Thymus (tissue), 11 donors: ENCODE data around the gene BLMH. TPM values are rescaled to one million over a fixed set of nuclear protein-coding genes. Genes with fewer than 3 reads are reported as not detected.

ENCODE experiments used
- DNase-seq, 9 donors: peaks; one replicate each; pipeline ENCODE4 v3.0.0-alpha.2; 2013; ENCODE audit warnings: low spot score in 9 of 9, low read depth in 6 of 9, missing footprints in 1 of 9
- H3K27ac ChIP-seq, 2 donors: one replicate each; pipeline ENCODE4 v1.5.1; 2013; ENCODE audit warnings: control low read depth in 1 of 2, low read depth in 1 of 2, low read length in 1 of 2, mild to moderate bottlenecking in 1 of 2, moderate library complexity in 1 of 2
- H3K27me3 ChIP-seq, 2 donors: one replicate each; pipeline ENCODE4 v1.5.1; 2013; ENCODE audit warnings: low read length in 1 of 2; ENCODE audit not compliant: control insufficient read depth in 2 of 2, insufficient read depth in 1 of 2
- H3K36me3 ChIP-seq, 2 donors: one replicate each; pipeline ENCODE4 v1.5.1; 2013; ENCODE audit warnings: low read length in 1 of 2, mild to moderate bottlenecking in 1 of 2, moderate library complexity in 1 of 2; ENCODE audit not compliant: control insufficient read depth in 2 of 2, insufficient read depth in 2 of 2
- H3K4me1 ChIP-seq, 2 donors: one replicate each; pipeline ENCODE4 v1.5.1; 2013; ENCODE audit warnings: low read length in 2 of 2; ENCODE audit not compliant: control insufficient read depth in 2 of 2, insufficient read depth in 2 of 2
- H3K4me3 ChIP-seq, 2 donors: one replicate each; pipeline ENCODE4 v1.5.1; 2013; ENCODE audit warnings: low read length in 2 of 2, control low read depth in 1 of 2, mild to moderate bottlenecking in 1 of 2
- H3K9me3 ChIP-seq, 2 donors: one replicate each; pipeline ENCODE4 v1.5.1; 2013; ENCODE audit warnings: low read length in 1 of 2, mild to moderate bottlenecking in 1 of 2; ENCODE audit not compliant: control insufficient read depth in 2 of 2, insufficient read depth in 1 of 2
- WGBS: extraction: QIAGEN DNeasy Blood & Tissue Kit; methylation state at CpG from one replicate; pipeline ENCODE4 v1.1.7; 2013; 5-methylcytosine and 5-hydroxymethylcytosine counted together
- polyA plus RNA-seq: library from polyadenylated mRNA; stranded (reverse); fragments of 200-250 nt; gene quantifications from one replicate; pipeline ENCODE4 v1.2.3, GENCODE V29; 2013
- total RNA-seq: library from RNA; stranded (reverse); fragments of 120-200 nt; gene quantifications from one replicate; pipeline ENCODE4 v1.2.4, GENCODE V29; 2013
- donor health status: healthy.

BLMH gene
- total and polyA plus RNA-seq, 2 donors: 33.3 to 37.6 TPM

- 94% methylated on average over 6 of the region's 6 CpGs for WGBS
- H3K4me1 ChIP-seq: no peaks in the 10 kb centered on the region
- no peak overlapping the region for H3K4me3 ChIP-seq
- H3K36me3 ChIP-seq: peaks cover 31 to 68% of the 10 kb centered on the region in 2 donors
- no peak for DNase-seq
- no peaks in the 10 kb centered on the region for H3K9me3 ChIP-seq
- no peak overlapping the region for H3K27ac ChIP-seq
- H3K27me3 ChIP-seq: no peaks in the 10 kb centered on the region
These were observed 18.4 kb downstream of the BLMH start for GRCh38 chr17:30273373-30273772.

GRCh38 chr17:30271102-30271501, 20.6 kb downstream of the BLMH start:
- no peaks in the 10 kb centered on the region for H3K9me3 ChIP-seq
- no peaks in the 10 kb centered on the region for H3K4me1 ChIP-seq
- H3K36me3 ChIP-seq: peaks cover 38 to 73% of the 10 kb centered on the region in 2 donors
- no peak for DNase-seq
- 99% methylated on average over 6 of the region's 6 CpGs for WGBS
- no peak overlapping the region for H3K4me3 ChIP-seq
- H3K27me3 ChIP-seq: no peaks in the 10 kb centered on the region
- H3K27ac ChIP-seq: no peak overlapping the region

- Histone ChIP-seq H3K36me3 (peaks cover 36 to 69% of the 10 kb centered on the region in 2 donors), H3K4me1 (no peaks in the 10 kb centered on the region), H3K27ac (no peak overlapping the region), H3K4me3 (no peak overlapping the region), H3K9me3 (no peaks in the 10 kb centered on the region), H3K27me3 (no peaks in the 10 kb centered on the region)
- 97% methylated on average over 2 of the region's 2 CpGs for WGBS
- no peak for DNase-seq
These were observed 24.1 kb downstream of the BLMH start for GRCh38 chr17:30267625-30268024.

- H3K27me3 ChIP-seq: no peaks in the 10 kb centered on the region
These were observed 28.0 kb downstream of the BLMH start for GRCh38 chr17:30263552-30264333.

GRCh38 chr17:30256756-30257506, 34.8 kb downstream of the BLMH start:
- H3K27me3 ChIP-seq: no peaks in the 10 kb centered on the region
- no peaks in the 10 kb centered on the region for H3K9me3 ChIP-seq
- no peaks in the 10 kb centered on the region for H3K4me1 ChIP-seq
- no peak overlapping the region for H3K27ac ChIP-seq
- DNase-seq: no peak
- H3K4me3 ChIP-seq: no peak overlapping the region
- WGBS: 94% methylated on average over 5 of the region's 5 CpGs
- H3K36me3 ChIP-seq: peaks cover 30 to 63% of the 10 kb centered on the region in 2 donors

More at GRCh38 chr17:30263552-30264333, 28.0 kb downstream of the BLMH start:
- H3K9me3 ChIP-seq: no peaks in the 10 kb centered on the region
- 81% methylated on average over 2 of the region's 2 CpGs for WGBS
- H3K4me1 ChIP-seq: no peaks in the 10 kb centered on the region
- no peak for DNase-seq
- no peak overlapping the region for H3K4me3 ChIP-seq
- H3K27ac ChIP-seq: no peak overlapping the region
- H3K36me3 ChIP-seq: peaks cover 31 to 59% of the 10 kb centered on the region in 2 donors

GRCh38 chr17:30254150-30254549, 37.6 kb downstream of the BLMH start:
- no peak for DNase-seq
- peaks cover 22 to 55% of the 10 kb centered on the region in 2 donors for H3K36me3 ChIP-seq
- WGBS: 88% methylated on average over 1 of the region's 1 CpG

GRCh38 chr17:30253312-30253711, 38.4 kb downstream of the BLMH start:
- peaks cover 22 to 55% of the 10 kb centered on the region in 2 donors for H3K36me3 ChIP-seq
- H3K4me1 ChIP-seq: no peaks in the 10 kb centered on the region
- 97% methylated on average over 7 of the region's 7 CpGs for WGBS
- no peak for DNase-seq
- H3K27ac ChIP-seq: no peak overlapping the region
- no peak overlapping the region for H3K4me3 ChIP-seq
- H3K9me3 ChIP-seq: no peaks in the 10 kb centered on the region
- no peaks in the 10 kb centered on the region for H3K27me3 ChIP-seq

More at GRCh38 chr17:30254150-30254549, 37.6 kb downstream of the BLMH start:
- Histone ChIP-seq H3K4me3 (no peak overlapping the region), H3K27me3 (no peaks in the 10 kb centered on the region), H3K27ac (no peak overlapping the region), H3K4me1 (no peaks in the 10 kb centered on the region), H3K9me3 (no peaks in the 10 kb centered on the region)

- H3K4me3 ChIP-seq: no peak overlapping the region
- no peaks in the 10 kb centered on the region for H3K9me3 ChIP-seq
- H3K27me3 ChIP-seq: no peaks in the 10 kb centered on the region
- DNase-seq: no peak
- H3K4me1 ChIP-seq: no peaks in the 10 kb centered on the region
- peaks cover 27 to 61% of the 10 kb centered on the region in 2 donors for H3K36me3 ChIP-seq
- H3K27ac ChIP-seq: no peak overlapping the region
These were observed 39.8 kb downstream of the BLMH start for GRCh38 chr17:30251931-30252330.

GRCh38 chr17:30249460-30249859, 42.3 kb downstream of the BLMH start:
- Histone ChIP-seq H3K9me3 (no peaks in the 10 kb centered on the region), H3K4me3 (no peak overlapping the region), H3K27ac (no peak overlapping the region), H3K4me1 (no peaks in the 10 kb centered on the region), H3K27me3 (no peaks in the 10 kb centered on the region), H3K36me3 (peaks cover 22 to 51% of the 10 kb centered on the region in 2 donors)
- WGBS: 98% methylated on average over 5 of the region's 5 CpGs
- DNase-seq: no peak
